HEK293 (cell line): ENCODE measurements around the gene EIF4EBP3.

Experiments used
- PRDM2 ChIP-seq: fragments of 450-650 bp; formaldehyde crosslinking; IDR thresholded peaks from 2 replicates; pipeline ENCODE4 v1.5.1; 2016; ENCODE audit warnings: missing biosample characterization, missing genetic modification characterization, borderline replicate concordance
- ZBTB21 ChIP-seq: fragments of 450-650 bp; formaldehyde crosslinking; IDR thresholded peaks from 2 replicates; pipeline ENCODE4 v1.5.1; 2017; ENCODE audit warnings: missing biosample characterization, missing genetic modification characterization
- ZFP37 ChIP-seq: fragments of 450-650 bp; formaldehyde crosslinking; IDR thresholded peaks from 2 replicates; pipeline ENCODE4 v1.5.1; 2016; ENCODE audit warnings: missing biosample characterization, missing genetic modification characterization
- ZNF529 ChIP-seq: fragments of 450-650 bp; formaldehyde crosslinking; IDR thresholded peaks from 2 replicates; pipeline ENCODE4 v1.5.1; 2017; ENCODE audit warnings: missing genetic modification characterization, missing biosample characterization; ENCODE audit not compliant: insufficient replicate concordance
- TF ChIP-seq, protein P1 (sequence below): fragments of 450-650 bp; formaldehyde crosslinking; IDR thresholded peaks from 2 replicates; pipeline ENCODE4 v1.5.1; 2016; ENCODE audit warnings: missing biosample characterization, missing genetic modification characterization

DNA sequence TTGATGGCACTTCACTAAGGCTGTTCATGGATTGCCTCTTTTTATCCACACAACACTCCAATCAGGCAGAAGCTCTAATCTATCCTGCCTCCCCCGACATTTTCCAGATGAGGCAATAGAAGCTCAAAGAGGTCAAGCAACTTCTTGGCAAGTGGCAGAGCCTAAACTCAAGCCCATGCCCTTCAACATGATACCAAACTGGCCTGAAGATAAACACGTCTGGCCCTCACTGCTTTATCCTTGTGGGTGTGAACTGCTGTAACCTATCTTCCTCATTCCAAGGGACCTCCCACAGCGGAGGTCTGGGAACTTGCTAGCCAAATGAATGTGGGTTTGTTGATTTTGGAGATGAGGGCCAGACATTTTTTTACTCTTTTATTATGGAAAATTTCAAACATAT lies 26.7 kb downstream of the EIF4EBP3 start:
- TF ChIP-seq PRDM2 = no peak
- no peak for TF ChIP-seq ZBTB21 (tag by site-specific recombination)
- TF ChIP-seq, protein P1, sequence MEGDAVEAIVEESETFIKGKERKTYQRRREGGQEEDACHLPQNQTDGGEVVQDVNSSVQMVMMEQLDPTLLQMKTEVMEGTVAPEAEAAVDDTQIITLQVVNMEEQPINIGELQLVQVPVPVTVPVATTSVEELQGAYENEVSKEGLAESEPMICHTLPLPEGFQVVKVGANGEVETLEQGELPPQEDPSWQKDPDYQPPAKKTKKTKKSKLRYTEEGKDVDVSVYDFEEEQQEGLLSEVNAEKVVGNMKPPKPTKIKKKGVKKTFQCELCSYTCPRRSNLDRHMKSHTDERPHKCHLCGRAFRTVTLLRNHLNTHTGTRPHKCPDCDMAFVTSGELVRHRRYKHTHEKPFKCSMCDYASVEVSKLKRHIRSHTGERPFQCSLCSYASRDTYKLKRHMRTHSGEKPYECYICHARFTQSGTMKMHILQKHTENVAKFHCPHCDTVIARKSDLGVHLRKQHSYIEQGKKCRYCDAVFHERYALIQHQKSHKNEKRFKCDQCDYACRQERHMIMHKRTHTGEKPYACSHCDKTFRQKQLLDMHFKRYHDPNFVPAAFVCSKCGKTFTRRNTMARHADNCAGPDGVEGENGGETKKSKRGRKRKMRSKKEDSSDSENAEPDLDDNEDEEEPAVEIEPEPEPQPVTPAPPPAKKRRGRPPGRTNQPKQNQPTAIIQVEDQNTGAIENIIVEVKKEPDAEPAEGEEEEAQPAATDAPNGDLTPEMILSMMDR = no peak
- TF ChIP-seq ZNF529 (tag by site-specific recombination) = no peak
- TF ChIP-seq ZFP37 (tag by site-specific recombination) = no peak
